Measurements from ENCODE around the gene WIPF3. TPM values are rescaled to one million over a fixed set of nuclear protein-coding genes. Genes with fewer than 3 reads are reported as not detected.

The WIPF3 gene
- total and polyA plus RNA-seq, 8 donors: 1.2 to 11.2 (median 4.0) TPM; not detected in 1

DNA sequence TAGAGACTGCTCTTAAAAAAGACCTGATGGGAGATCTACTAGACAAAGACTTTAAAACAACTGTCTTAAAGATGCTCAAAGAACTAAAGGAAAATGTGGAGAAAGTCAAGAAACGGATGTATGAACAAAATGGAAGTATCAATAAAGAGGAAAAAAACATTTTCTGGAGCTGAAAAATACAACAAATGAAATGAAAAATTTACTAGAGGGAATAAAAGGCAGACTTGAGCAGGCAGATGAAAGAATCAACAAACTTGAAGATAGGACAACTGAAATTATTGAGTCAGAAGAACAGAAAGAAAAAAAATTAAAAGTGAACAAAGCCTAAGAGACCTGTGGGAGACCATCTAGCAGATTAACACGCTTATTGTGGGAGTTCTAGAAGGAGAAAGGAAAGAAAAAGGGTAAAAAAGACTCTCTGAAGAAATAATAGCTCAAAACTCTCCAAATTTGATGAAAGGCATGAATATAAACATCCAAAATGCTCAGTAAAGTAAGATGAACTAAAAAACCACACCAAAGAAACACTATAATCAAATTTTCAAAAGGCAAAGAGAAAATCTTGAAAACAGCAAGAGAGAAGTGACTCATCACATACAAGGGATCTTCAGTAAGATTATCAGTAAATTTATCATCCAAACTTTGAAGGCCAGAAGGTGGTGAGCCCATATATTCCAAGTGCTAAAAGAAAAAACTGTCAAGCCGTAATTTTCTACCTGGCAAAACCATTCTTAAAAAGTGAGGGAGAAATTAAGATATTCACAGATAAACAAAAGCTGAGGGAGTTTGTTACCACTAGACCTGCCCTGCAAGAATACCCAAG, 100.1 kb downstream of the WIPF3 start:
- Histone ChIP-seq H3K4me3 (no peak overlapping the region), H3K9me3 (peaks cover 0 to 22% (median 10%) of the 10 kb centered on the region in 4 donors), H3K27ac (no peak overlapping the region), H3K4me1 (no peaks in the 10 kb centered on the region), H3K36me3 (peaks cover 11 to 33% (median 25%) of the 10 kb centered on the region in 4 donors), H3K27me3 (no peaks in the 10 kb centered on the region)
- no peak for DNase-seq
- no peak for TF ChIP-seq EP300 (IDR thresholded peaks at IDR 0.05)
- no peak for TF ChIP-seq POLR2A (IDR thresholded peaks at IDR 0.05)
- TF ChIP-seq POLR2AphosphoS5 (IDR thresholded peaks at IDR 0.05): no peak
- TF ChIP-seq, protein P1, sequence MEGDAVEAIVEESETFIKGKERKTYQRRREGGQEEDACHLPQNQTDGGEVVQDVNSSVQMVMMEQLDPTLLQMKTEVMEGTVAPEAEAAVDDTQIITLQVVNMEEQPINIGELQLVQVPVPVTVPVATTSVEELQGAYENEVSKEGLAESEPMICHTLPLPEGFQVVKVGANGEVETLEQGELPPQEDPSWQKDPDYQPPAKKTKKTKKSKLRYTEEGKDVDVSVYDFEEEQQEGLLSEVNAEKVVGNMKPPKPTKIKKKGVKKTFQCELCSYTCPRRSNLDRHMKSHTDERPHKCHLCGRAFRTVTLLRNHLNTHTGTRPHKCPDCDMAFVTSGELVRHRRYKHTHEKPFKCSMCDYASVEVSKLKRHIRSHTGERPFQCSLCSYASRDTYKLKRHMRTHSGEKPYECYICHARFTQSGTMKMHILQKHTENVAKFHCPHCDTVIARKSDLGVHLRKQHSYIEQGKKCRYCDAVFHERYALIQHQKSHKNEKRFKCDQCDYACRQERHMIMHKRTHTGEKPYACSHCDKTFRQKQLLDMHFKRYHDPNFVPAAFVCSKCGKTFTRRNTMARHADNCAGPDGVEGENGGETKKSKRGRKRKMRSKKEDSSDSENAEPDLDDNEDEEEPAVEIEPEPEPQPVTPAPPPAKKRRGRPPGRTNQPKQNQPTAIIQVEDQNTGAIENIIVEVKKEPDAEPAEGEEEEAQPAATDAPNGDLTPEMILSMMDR (IDR thresholded peaks at IDR 0.05): no peak
- WGBS, 5 donors: 90 to 94% (median 92%) methylated on average over 3 of the region's 3 CpGs
- intact Hi-C loops (cut with DNase I; ENCODE audit: low total_unique reads): no loop called here

DNA sequence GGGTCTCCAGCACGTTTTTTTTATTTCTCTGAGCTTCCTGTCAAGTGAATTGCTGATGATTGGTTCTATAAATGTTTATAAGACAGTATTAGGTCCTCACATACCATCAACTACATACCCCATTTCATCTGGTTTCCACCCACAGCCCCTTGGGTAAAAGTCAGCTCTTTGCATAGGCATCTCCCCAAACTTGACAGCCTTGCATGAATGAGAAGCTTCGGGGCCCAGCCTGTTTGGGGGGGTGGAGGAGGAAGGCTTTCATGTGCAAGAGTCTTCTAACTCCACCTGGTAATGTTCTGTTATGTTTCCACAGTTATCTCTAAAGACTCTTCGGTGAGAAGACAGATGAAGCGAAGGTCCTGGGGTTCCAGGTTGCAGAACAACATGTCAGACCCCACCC, 107.9 kb downstream of the WIPF3 start:
- Histone ChIP-seq H3K27me3 (no peaks in the 10 kb centered on the region), H3K36me3 (peaks cover 0 to 13% (median 5%) of the 10 kb centered on the region in 4 donors), H3K4me3 (no peak overlapping the region), H3K9me3 (no peaks in the 10 kb centered on the region), H3K27ac (no peak overlapping the region), H3K4me1 (peaks cover 0 to 14% (median 6%) of the 10 kb centered on the region in 4 donors)
- WGBS, 5 donors: 81 to 91% (median 85%) methylated on average over 4 of the region's 4 CpGs
- TF ChIP-seq POLR2A (IDR thresholded peaks at IDR 0.05): no peak
- TF ChIP-seq EP300 (IDR thresholded peaks at IDR 0.05): no peak
- TF ChIP-seq, protein P1 (IDR thresholded peaks at IDR 0.05): no peak
- TF ChIP-seq POLR2AphosphoS5 (IDR thresholded peaks at IDR 0.05): no peak
- no peak for DNase-seq
- intact Hi-C loops (cut with DNase I; ENCODE audit: low total_unique reads): no loop called here

DNA sequence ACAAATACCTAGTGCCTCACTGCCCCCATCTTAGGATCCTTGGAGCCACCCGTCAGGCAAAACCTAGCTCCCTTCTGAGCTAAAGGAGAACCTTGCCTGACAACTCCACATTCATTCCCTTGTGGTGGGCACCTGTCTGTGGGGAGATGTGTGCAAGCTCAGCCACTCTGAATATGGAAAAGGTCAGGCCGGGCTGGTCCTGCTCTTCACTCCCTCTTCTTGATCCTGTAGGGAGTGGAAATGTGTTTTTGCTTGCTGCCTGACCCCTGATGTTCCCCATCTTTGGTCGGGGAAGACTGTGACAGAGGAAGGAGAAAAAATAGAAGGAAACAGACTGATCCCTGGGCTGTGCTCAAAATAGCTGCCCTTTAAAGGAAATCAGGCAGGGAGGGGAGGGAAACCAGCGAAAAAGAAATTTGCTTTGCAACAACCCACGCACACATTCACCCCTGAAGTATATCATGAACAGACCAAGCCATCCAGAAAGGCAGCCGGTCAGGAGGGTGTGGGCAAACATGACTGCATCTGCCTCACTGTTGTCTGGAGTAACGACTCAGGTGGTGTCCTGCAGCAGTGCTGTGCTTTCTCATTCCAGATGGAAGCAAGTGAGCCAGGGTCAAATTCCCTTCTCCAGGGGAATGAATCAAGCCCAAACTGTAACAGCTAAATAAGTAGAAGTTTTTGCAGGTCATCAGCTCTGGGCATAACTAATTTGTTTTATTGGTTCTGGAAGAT, 109.3 kb downstream of the WIPF3 start:
- intact Hi-C loops (cut with DNase I; ENCODE audit: low total_unique reads): no loop called here
- no peaks in the 10 kb centered on the region for H3K27me3 ChIP-seq
- H3K4me1 ChIP-seq: peaks cover 0 to 14% (median 6%) of the 10 kb centered on the region in 4 donors
- peak in 2 of 3 donors; percentile 11 to 12 for TF ChIP-seq POLR2AphosphoS5 (IDR thresholded peaks at IDR 0.05)
- TF ChIP-seq, protein P1 (IDR thresholded peaks at IDR 0.05): no peak
- WGBS, 5 donors: 44 to 72% (median 63%) methylated on average over 7 of the region's 7 CpGs
- peaks cover 0 to 17% (median 6%) of the 10 kb centered on the region in 4 donors for H3K36me3 ChIP-seq
- no peak overlapping the region for H3K4me3 ChIP-seq
- DNase-seq: peak in 1 of 2 donors; percentile 41
- H3K9me3 ChIP-seq: no peaks in the 10 kb centered on the region
- peak overlapping the region in 3 of 5 donors; percentile 39 to 64 (median 52) for H3K27ac ChIP-seq

DNA sequence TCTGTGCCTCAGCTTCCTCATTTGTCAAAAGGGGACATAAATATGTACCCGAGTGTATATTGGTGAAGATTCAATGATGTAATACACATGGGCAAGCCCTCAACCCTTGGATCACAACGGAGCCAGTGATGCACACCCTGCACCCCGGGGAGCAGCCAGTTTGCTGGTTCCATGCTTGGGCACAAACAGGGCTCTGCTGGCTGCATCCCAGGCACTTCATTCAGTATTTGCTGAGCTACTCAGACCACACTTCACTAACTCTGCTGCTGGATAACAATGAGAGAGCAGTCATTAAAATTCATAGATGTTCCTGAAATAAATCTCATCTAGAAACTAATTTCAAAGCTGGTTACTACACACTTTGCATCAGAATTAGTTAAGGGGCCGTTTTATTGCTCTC, 111.3 kb downstream of the WIPF3 start:
- H3K4me3 ChIP-seq: no peak overlapping the region
- TF ChIP-seq POLR2AphosphoS5 (IDR thresholded peaks at IDR 0.05) (no peak), POLR2A (IDR thresholded peaks at IDR 0.05) (no peak), EP300 (IDR thresholded peaks at IDR 0.05) (no peak)
- TF ChIP-seq, protein P1 (IDR thresholded peaks at IDR 0.05): no peak
- DNase-seq: no peak
- H3K27ac ChIP-seq: no peak overlapping the region
- intact Hi-C loops (cut with DNase I; ENCODE audit: low total_unique reads): no loop called here
- H3K27me3 ChIP-seq: no peaks in the 10 kb centered on the region
- WGBS, 5 donors: 79 to 81% (median 80%) methylated on average over 4 of the region's 4 CpGs
- H3K36me3 ChIP-seq: peaks cover 2 to 28% (median 15%) of the 10 kb centered on the region in 4 donors
- H3K9me3 ChIP-seq: no peaks in the 10 kb centered on the region
- H3K4me1 ChIP-seq: peaks cover 0 to 18% (median 6%) of the 10 kb centered on the region in 4 donors

Measured in stomach (tissue), 9 donors.